ENCODE results near the gene SLC24A3.

- TF ChIP-seq, protein P1, sequence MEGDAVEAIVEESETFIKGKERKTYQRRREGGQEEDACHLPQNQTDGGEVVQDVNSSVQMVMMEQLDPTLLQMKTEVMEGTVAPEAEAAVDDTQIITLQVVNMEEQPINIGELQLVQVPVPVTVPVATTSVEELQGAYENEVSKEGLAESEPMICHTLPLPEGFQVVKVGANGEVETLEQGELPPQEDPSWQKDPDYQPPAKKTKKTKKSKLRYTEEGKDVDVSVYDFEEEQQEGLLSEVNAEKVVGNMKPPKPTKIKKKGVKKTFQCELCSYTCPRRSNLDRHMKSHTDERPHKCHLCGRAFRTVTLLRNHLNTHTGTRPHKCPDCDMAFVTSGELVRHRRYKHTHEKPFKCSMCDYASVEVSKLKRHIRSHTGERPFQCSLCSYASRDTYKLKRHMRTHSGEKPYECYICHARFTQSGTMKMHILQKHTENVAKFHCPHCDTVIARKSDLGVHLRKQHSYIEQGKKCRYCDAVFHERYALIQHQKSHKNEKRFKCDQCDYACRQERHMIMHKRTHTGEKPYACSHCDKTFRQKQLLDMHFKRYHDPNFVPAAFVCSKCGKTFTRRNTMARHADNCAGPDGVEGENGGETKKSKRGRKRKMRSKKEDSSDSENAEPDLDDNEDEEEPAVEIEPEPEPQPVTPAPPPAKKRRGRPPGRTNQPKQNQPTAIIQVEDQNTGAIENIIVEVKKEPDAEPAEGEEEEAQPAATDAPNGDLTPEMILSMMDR (IDR thresholded peaks at IDR 0.05) = no peak
- no peak for TF ChIP-seq EP300 (IDR thresholded peaks at IDR 0.05)
- TF ChIP-seq POLR2A (IDR thresholded peaks at IDR 0.05) = no peak
Measured at GRCh38 chr20:19770375-19770774, 557.9 kb downstream of the SLC24A3 start.

All from suprapubic skin (tissue), 3 donors.